GM11168 (cell line): ENCODE data around the gene CCNC.

Source experiments
- in situ Hi-C: fragments of 300-500 bp; cut with MboI; formaldehyde crosslinking; loops from one replicate; pipeline ENCODE4 v1.12.0; 2022; ENCODE audit warnings: low sequenced_read_pairs; ENCODE audit not compliant: unreplicated experiment

The CCNC gene

DNA sequence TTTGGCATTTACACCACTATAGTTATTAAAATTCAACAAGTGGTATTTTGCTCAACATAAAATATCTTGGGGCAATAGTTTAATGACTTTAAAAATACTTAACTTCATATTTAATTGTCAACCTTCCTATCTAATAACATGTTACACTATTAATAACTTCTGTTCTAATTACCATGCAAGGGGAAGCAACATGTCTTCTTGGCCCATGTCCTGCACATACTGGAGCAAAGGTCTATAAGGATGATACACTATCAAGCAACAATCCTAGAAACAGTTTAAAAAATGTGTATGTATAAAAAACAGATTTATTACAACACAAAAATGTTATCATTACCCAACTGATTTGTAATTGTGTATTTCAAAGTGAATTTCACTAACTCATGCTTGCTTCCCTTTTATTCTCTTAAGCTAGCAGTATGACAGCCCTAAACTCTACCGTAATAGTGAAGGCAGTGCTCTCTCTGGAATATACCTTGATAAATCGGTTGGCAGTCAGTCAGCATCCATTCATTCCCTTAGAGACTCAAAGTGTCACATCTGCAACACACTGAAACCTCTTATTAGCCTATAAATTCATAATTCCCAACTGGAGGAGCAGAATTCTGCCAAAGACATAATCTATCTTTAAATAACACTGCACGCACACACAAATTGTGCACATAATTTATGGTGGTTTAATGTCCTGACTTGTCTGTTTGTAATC lies 18.3 kb downstream of the CCNC start:
- in situ Hi-C loops = no loop called here

DNA sequence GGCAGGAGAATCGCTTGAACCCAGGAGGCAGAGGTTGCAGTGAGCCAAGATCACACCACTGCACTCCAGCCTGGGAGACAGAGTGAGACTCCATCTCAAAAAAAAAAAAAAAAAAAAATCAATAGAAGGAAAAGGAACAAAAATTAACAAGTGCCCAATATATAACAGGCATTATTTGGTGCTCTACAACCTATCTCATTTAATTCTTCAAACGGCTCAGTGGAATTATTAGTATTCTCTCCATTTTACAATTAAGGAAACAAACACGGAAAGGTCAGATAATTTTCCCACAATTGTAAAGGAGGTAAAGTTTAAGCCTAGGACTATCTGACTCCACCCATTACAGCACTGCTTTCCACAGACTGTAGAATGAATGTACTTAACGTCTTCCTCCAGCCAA lies 19.8 kb downstream of the CCNC start:
- in situ Hi-C loops = no loop called here

DNA sequence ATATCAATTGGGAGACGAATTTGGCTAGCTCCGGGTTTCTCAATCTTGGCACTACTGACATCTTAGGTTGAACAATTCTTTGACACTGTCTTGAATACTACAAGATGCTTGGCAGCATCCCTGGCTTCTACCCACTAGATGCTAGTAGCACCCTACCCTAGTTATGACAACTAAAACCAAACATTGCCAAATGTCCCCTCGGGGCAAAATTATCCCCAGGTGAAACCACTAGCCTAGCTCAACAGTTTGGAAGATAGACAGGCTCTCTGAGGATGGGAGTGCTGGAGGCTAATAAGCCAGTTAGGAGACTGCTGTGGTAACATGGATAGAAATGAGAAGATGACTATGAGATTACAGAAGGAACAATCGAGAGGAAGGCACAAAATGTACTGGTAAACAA lies 20.9 kb downstream of the CCNC start:
- in situ Hi-C loops = no loop called here

DNA sequence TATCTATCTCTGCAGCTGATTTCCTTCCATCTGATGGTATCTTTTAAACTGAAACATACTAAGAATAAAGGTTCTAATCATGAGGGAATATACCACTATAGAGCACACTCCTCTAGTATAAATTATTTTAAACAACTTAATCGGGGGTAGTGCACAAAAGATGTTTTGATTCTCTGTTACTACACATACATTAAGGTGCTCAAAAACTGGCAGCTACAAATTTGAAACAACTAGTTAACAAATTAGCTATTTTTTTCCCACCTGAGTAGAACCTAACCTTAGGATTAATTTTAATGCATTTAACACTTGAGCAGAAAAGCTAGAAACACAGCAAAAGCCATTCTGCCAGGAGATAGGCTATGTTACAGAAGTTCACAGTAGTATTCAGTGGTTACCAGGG lies 23.0 kb downstream of the CCNC start:
- in situ Hi-C loops = no loop called here

DNA sequence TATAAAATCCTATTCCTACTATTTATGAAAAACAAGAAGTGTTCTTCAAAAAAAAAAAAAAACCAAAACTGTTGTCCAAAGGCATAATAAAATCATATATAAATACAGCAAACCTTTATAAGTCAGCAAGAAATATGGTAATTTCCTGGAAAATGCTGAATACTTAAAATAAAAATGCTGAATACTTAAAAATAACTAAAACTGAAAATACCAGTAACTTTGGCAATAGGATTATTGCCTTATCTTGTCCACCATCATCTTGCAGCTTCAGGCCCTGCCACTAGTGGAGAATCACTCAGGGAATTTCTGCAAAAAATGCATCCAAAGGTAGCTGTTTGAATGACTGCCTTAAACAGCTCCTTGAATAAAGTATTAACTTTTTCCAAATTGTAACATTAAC lies 24.5 kb downstream of the CCNC start:
- in situ Hi-C loops = no loop called here

DNA sequence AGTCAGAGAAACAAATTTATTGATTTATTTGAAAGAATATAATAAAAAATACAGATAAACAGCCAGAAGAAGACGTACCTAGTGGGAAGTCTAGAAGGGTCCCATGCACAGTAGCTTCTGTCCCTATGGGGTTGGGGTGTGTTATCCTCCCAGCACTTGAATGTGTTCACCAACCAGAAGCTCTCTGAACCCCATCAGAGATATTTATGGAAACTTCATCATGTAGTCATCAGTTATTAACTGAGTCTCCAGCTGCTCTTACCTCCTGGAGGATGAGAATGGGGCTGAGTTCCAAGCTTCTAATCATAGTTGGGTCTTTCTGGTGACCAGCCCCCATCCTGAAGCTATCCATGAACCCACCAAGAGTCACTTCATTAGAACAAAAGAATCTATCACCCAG lies 37.8 kb downstream of the CCNC start:
- in situ Hi-C loops = no loop called here

DNA sequence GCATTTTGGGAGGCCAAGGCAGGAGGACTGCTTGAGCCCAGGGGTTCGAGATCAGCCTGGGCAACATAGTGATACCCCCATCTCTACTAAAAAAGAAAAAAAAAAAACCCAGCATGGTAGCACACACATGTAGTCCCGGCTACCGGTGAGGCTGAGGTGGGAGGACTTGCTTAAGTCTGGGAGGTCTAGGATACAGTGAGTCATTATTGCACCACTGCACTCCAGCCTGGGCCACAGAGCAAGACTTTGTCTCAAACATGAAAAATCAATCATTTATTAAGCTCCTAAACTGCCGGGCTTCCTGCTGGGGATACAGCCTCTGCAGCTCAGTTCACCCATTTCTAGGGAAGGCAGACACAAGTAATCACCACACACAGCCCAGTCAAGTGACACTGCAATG lies 45.9 kb downstream of the CCNC start:
- in situ Hi-C loops = no loop called here

DNA sequence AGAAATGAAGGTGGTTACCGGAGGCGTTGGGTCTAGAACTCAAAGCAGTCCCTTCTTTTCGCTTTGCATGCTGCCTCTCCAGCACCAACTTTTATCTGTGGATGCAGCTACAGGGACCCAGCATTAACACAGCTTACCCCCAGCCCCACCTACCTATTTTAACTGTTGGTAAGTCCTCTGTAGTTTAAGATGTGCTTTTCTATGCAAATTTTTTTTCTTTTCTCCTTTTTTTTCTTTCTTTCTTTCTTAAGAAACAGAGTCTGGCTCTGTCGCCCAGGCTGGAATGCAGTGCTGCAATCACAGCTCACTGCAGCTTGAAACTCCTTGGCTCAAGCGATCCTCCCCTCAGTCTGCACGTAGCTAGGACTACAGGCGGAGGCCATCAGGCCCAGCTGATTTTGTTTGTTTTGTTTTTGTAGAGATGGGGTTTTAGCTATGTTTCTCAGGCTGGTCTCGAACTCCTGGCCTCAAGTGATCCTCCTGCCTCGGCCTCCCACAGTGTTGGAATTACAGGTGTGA lies 46.8 kb downstream of the CCNC start:
- in situ Hi-C loops = no loop called here

DNA sequence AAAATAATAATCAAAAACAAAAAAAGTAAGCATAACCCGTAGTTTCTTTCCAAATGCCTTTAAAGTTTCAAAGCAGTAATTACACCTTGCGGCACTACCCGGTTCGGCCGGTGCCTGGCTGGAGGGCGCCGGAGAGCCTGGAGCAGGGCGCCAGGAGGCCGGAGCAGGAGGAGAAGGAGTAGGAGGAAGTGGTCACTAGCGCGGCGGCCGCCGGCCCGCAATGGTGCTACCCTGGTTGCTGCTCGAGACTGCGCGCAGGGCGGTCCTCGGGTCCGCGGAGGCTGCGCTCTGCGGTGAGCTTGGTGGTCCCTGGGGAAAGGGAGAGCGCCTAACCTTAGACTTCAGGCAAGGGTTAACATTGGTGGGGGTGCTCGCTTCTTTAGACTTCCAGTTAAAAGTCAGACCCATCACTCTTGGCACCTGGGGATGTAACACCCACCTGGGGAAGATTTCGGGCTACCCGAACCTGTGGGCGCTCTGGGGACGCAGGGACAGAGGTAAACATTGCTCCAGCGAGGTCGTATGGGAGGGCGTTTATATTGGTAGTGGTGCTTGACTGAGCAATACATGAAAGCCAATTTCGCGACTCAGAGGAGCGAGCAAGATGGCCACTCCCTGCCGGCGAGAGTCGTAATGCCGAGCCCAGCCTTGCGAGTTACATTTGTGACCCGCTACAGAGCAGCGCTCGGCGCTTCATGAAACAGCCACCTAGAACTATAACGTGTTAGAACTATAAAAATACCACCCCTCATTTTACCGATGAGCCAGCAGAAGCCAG lies 47.4 kb downstream of the CCNC start:
- in situ Hi-C loops = no loop called here

DNA sequence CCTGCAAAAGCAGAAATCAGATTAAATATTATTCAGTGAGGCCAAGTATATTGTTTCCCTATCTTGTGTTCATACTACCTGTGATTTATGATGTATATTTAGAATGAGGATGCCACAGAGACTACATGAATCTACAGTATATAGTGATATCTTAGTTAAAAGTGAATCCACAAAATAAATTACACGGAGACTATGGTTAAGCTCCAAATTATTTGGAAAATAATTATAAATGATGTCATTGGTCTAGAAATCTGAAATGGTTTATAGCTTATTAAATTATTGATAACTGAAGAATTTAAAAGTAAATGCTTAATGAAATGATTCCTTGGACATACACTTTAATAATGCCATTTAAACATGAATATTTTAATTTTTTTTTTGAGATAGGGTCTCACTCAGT lies 49.0 kb downstream of the CCNC start:
- in situ Hi-C loops = no loop called here

DNA sequence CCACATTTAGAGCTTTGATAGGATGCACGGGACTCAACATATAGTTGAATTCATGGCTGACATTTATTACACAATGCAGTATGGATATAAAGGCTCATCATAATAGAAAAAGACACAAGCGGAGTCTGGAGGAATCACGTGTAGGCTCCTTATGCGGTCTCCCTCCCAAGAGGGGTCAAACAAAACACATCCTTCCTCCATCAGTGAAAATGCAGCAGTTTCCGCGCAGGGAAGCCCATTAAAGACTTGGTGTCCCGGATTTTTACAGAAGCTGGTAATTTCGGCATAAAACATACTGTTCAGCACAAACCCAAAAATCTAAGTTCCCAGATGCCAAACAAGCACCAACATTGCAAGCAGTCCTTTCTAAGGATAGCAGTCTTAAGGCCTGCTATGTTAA lies 54.4 kb downstream of the CCNC start:
- in situ Hi-C loops = no loop called here

DNA sequence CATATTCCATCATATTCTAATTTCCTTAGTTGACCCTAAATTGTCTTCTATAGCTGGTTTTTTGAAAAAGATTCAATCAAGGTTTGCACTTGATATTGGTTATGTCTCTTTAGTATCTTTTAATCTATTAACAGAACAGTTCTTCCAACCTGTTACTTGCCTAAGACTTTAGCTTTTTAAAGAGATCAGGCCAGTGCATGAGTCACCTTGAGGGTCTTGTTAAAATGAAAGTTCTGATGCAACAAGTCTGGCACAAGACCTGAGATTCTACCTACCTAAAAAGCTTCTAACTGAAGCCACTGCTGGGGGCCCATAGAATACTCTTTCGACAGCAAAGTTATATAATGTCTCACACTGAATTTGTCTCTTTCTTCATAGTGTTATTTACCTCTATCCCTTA lies 56.4 kb downstream of the CCNC start:
- in situ Hi-C loops = no loop called here

DNA sequence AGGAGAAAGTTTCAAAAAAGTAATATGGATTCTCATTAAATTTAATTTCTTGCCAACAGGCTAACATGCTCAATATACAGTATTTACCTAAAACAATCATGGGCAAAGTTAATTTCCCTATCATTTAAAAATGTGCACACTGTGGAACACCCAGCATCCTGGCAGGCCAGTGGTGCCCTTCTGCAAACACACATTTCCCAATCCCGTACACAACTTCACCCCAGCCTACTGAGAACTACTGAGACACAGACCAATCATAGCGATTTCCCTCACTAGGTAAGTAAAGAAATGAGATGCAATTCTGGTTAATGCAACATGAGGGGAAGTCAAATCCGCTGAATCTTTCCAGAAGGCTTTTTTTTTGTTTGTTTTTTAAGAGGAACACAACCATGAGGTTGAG lies 60.8 kb downstream of the CCNC start:
- in situ Hi-C loops = no loop called here

DNA sequence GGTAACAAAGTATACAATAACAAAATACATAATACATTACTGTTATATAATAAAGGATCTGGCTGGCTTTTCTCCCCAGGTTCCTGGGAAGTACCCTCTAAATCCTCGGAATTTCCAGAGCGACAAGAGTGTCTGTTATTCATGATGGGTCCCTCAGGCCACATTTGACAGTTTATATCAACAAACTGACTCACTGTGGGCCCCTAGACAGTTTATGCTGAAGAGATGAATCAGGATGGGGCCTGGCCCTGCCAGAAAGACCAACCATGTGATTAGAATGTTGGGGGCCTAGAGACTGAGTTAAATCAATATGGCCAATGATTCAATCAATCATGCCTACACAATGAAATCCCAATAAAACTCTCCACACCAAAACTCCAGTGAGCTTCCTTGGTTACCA lies 66.7 kb downstream of the CCNC start:
- in situ Hi-C loops = no loop called here

DNA sequence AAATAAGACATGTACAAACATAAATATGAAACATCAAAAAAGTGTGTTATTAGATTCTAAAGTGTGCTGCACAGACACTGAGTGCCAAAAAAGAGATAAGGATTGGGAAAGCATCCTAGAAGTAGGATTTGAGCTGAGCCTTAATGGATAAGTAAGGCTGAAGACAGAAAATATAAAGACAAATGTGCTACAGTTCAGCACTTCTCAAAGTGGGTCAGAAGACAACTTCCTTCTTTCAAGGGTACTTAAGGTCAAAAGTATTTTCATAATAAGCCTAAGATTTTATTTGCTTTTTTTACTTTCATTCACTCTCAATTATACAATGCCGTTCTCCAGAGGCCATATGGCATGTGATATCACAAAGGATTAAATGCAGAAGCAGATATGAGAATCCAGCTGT lies 70.0 kb downstream of the CCNC start:
- in situ Hi-C loops = no loop called here

DNA sequence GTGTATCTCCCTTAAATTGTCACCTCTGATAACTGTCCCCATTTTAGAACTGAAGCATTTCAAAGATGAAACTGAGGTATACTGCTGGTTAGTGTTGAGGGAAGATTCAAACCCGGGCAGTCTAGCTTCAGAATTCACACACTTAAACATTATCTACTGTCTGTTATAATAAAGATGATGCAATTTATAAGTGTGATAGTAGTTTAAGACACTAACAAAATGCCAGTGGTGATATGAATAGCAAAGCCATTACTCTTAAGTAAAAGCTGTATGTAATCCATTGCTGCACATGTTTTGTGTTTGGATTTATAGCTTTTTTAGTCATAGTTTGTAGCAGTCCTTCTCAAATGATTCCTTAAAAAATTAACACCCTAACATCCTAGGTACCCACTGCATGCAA lies 73.0 kb downstream of the CCNC start:
- in situ Hi-C loops = no loop called here
